OCI-LY1 (cell line): ENCODE measurements around the gene TPSB2.
"Not testable (repeated sequence)": the region's sequence is repeated elsewhere in the genome, so short reads cannot be mapped to it uniquely, and the experiment has no call there.

Experiments used
- H2AFZ ChIP-seq: fragments of 200-600 bp; sonication (generic), shearing (Covaris generic); 2 replicates; pipeline ENCODE4 v1.6.0; 2014; ENCODE audit warnings: antibody characterized with exemption, mild to moderate bottlenecking, low read length
- H3F3A ChIP-seq: fragments of 200-600 bp; sonication (generic), shearing (Covaris generic); 2 replicates; pipeline ENCODE4 v1.6.0; 2014; ENCODE audit warnings: mild to moderate bottlenecking, antibody characterized with exemption, low read length, moderate library complexity; ENCODE audit not compliant: insufficient read depth
- H3K27ac ChIP-seq: fragments of 200-600 bp; sonication (generic); 2 replicates; pipeline ENCODE4 v1.5.1; 2014; ENCODE audit warnings: low read length, mixed run types, mild to moderate bottlenecking, low read depth; ENCODE audit not compliant: poor library complexity, severe bottlenecking
- H3K27me3 ChIP-seq: fragments of 200-600 bp; sonication (generic); 2 replicates; pipeline ENCODE4 v1.6.0; 2014; ENCODE audit warnings: antibody characterized with exemption, mild to moderate bottlenecking, low read length, moderate library complexity; ENCODE audit not compliant: insufficient read depth
- H3K36me3 ChIP-seq: fragments of 200-600 bp; sonication (generic); 2 replicates; pipeline ENCODE4 v1.6.1; 2014; ENCODE audit warnings: mild to moderate bottlenecking, antibody characterized with exemption, low read length, moderate library complexity, mixed read lengths; ENCODE audit not compliant: insufficient read depth
- H3K4me1 ChIP-seq: fragments of 200-600 bp; sonication (generic); 2 replicates; pipeline ENCODE4 v1.5.1; 2014; ENCODE audit warnings: mild to moderate bottlenecking, low read length, moderate library complexity; ENCODE audit not compliant: insufficient read depth, severe bottlenecking
- H3K4me2 ChIP-seq: fragments of 200-600 bp; sonication (generic), shearing (Covaris generic); 2 replicates; pipeline ENCODE4 v1.6.1; 2014; ENCODE audit warnings: low read length
- H3K4me3 ChIP-seq: fragments of 200-600 bp; sonication (generic); 2 replicates; pipeline ENCODE4 v1.5.1; 2014; ENCODE audit warnings: low read length, low read depth, mild to moderate bottlenecking, mixed read lengths; ENCODE audit not compliant: poor library complexity, severe bottlenecking
- H3K79me2 ChIP-seq: fragments of 200-600 bp; shearing (Covaris generic); 2 replicates; pipeline ENCODE4 v1.6.1; 2016; ENCODE audit warnings: mixed run types, low read length, mixed read lengths; ENCODE audit not compliant: insufficient read depth
- H3K9ac ChIP-seq: fragments of 200-600 bp; sonication (generic), shearing (Covaris generic); 2 replicates; pipeline ENCODE4 v1.6.1; 2014; ENCODE audit warnings: mild to moderate bottlenecking, low read length, mixed read lengths
- H3K9me2 ChIP-seq: fragments of 200-600 bp; sonication (generic), shearing (Covaris generic); 2 replicates; pipeline ENCODE4 v1.6.1; 2014; ENCODE audit warnings: low read depth, mild to moderate bottlenecking, low read length, mixed read lengths
- H3K9me3 ChIP-seq: fragments of 200-600 bp; shearing (Covaris generic); 2 replicates; pipeline ENCODE4 v1.6.1; 2014; ENCODE audit warnings: low read length, mixed read lengths
- H4K20me1 ChIP-seq: fragments of 200-600 bp; sonication (generic), shearing (Covaris generic); 2 replicates; pipeline ENCODE4 v1.6.0; 2016; ENCODE audit warnings: mild to moderate bottlenecking, low read length; ENCODE audit not compliant: insufficient read depth
- CTCF ChIP-seq: fragments of 200-600 bp; sonication (generic), shearing (Covaris generic); IDR thresholded peaks from 2 replicates; pipeline ENCODE4 v1.5.1; 2017; ENCODE audit warnings: mild to moderate bottlenecking, antibody characterized with exemption, low read length, moderate library complexity, mixed read lengths
- EZH2 ChIP-seq: fragments of 200-600 bp; sonication (generic), shearing (Covaris generic); IDR thresholded peaks from 2 replicates; pipeline ENCODE4 v1.8.0; 2017; ENCODE audit warnings: borderline replicate concordance, mixed run types, mild to moderate bottlenecking, antibody characterized with exemption, low read length, moderate library complexity, mixed read lengths

The TPSB2 gene

GRCh38 chr16:1256874-1257322 is 26.9 kb upstream of the TPSB2 start:
- Histone ChIP-seq H3K79me2 (no peaks in the 10 kb centered on the region), H3K9me2 (no peaks in the 10 kb centered on the region), H2AFZ (no peak overlapping the region), H3K4me3 (no peak overlapping the region), H3K9ac (no peak overlapping the region), H3K4me2 (no peak overlapping the region), H3K27me3 (no peaks in the 10 kb centered on the region; the same call in 1 of the 2 replicates), H3K36me3 (no peaks in the 10 kb centered on the region), H4K20me1 (no peaks in the 10 kb centered on the region), H3K4me1 (no peaks in the 10 kb centered on the region), H3F3A (no peaks in the 10 kb centered on the region), H3K27ac (no peak overlapping the region), H3K9me3 (no peaks in the 10 kb centered on the region)
- TF ChIP-seq EZH2 (no peak), CTCF (no peak)

GRCh38 chr16:1256296-1256873 is 26.4 kb upstream of the TPSB2 start:
- not testable (repeated sequence) for H3K9ac ChIP-seq, H3K9me2 ChIP-seq, H3K79me2 ChIP-seq, H3K27ac ChIP-seq, H3F3A ChIP-seq, H3K4me1 ChIP-seq, H3K9me3 ChIP-seq, H2AFZ ChIP-seq, H3K27me3 ChIP-seq, H4K20me1 ChIP-seq, H3K36me3 ChIP-seq, H3K4me3 ChIP-seq, H3K4me2 ChIP-seq

GRCh38 chr16:1255276-1256122 is 25.5 kb upstream of the TPSB2 start, which contains the start of gene TPSD1:
Gene TPSD1, plus strand, starts transcription at chr16:1256069. Its CDS starts 212 bp downstream, at chr16:1256281.
- not testable (repeated sequence) for H3K27me3 ChIP-seq, H3F3A ChIP-seq, H3K4me1 ChIP-seq, H3K9me2 ChIP-seq, H3K4me3 ChIP-seq, H3K79me2 ChIP-seq, H3K9ac ChIP-seq, H3K36me3 ChIP-seq, H2AFZ ChIP-seq, H3K9me3 ChIP-seq, H3K27ac ChIP-seq, H3K4me2 ChIP-seq, H4K20me1 ChIP-seq

DNA sequence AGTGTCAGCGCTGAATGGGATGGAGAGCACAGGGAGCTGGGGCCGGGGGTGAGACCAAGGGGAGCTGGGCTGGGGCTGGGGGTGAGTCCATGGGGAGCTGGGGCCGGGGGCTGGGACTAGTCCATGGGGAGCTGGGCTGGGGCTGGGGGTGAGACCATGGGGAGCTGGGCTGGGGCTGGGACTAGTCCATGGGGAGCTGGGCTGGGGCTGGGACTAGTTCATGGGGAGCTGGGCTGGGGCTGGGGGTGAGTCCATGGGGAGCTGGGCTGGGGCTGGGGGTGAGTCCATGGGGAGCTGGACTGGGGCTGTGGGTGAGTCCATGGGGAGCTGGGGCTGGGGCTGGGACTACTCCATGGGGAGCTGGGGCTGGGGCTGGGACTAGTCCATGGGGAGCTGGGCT is 24.8 kb upstream of the TPSB2 start:
- not testable (repeated sequence) for H3F3A ChIP-seq, H3K4me2 ChIP-seq

GRCh38 chr16:1253701-1254364 is 23.8 kb upstream of the TPSB2 start:
- H3K27ac ChIP-seq, H3K79me2 ChIP-seq, H3F3A ChIP-seq, H2AFZ ChIP-seq, H3K4me2 ChIP-seq, H3K27me3 ChIP-seq, H3K36me3 ChIP-seq, H3K9me2 ChIP-seq, H3K9me3 ChIP-seq, H3K4me1 ChIP-seq, H3K9ac ChIP-seq, H3K4me3 ChIP-seq, H4K20me1 ChIP-seq: not testable (repeated sequence)

More for the DNA sequence above, 24.8 kb upstream of the TPSB2 start:
- H3K79me2 ChIP-seq, H3K9me2 ChIP-seq, H3K27ac ChIP-seq, H3K4me3 ChIP-seq, H3K36me3 ChIP-seq, H3K9ac ChIP-seq, H4K20me1 ChIP-seq, H3K9me3 ChIP-seq, H3K4me1 ChIP-seq, H2AFZ ChIP-seq, H3K27me3 ChIP-seq: not testable (repeated sequence)

GRCh38 chr16:1249031-1249755 is 19.2 kb upstream of the TPSB2 start:
- not testable (repeated sequence) for H3K4me3 ChIP-seq, H3K36me3 ChIP-seq, H3K9me3 ChIP-seq, H3K79me2 ChIP-seq, H3K9ac ChIP-seq, H3F3A ChIP-seq, H3K4me1 ChIP-seq, H3K27me3 ChIP-seq, H3K27ac ChIP-seq, H3K4me2 ChIP-seq, H3K9me2 ChIP-seq, H2AFZ ChIP-seq, H4K20me1 ChIP-seq
